ENCODE data around the gene ADGRV1. TPM values are rescaled to one million over a fixed set of nuclear protein-coding genes. Genes with fewer than 3 reads are reported as not detected.
"Not testable (repeated sequence)": the region's sequence is repeated elsewhere in the genome, so short reads cannot be mapped to it uniquely, and the experiment has no call there.

ADGRV1 gene
- polyA plus RNA-seq, 1 of the 3 experiments (the other 2 are of a cell fraction) = 0.23 TPM

DNA sequence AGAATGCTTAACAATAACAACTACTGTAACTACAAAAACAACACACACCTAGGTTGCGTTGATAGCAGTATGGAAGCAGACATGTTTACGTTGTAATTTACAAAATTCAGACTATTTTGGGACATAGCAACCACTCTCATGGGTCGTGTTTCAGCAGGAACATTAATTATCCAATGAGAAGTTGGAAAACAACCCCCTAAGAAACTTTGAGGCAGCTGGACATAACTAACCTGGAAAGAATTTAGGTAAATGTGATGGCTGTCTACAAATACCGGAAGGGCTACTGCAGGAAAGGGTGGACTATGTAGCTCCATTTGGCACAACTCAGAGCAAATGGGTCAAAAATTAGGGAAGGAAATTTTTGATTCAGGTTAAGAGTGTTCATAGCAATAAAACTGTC is 409.3 kb downstream of the ADGRV1 start (continued):
- TF ChIP-seq, protein P1, sequence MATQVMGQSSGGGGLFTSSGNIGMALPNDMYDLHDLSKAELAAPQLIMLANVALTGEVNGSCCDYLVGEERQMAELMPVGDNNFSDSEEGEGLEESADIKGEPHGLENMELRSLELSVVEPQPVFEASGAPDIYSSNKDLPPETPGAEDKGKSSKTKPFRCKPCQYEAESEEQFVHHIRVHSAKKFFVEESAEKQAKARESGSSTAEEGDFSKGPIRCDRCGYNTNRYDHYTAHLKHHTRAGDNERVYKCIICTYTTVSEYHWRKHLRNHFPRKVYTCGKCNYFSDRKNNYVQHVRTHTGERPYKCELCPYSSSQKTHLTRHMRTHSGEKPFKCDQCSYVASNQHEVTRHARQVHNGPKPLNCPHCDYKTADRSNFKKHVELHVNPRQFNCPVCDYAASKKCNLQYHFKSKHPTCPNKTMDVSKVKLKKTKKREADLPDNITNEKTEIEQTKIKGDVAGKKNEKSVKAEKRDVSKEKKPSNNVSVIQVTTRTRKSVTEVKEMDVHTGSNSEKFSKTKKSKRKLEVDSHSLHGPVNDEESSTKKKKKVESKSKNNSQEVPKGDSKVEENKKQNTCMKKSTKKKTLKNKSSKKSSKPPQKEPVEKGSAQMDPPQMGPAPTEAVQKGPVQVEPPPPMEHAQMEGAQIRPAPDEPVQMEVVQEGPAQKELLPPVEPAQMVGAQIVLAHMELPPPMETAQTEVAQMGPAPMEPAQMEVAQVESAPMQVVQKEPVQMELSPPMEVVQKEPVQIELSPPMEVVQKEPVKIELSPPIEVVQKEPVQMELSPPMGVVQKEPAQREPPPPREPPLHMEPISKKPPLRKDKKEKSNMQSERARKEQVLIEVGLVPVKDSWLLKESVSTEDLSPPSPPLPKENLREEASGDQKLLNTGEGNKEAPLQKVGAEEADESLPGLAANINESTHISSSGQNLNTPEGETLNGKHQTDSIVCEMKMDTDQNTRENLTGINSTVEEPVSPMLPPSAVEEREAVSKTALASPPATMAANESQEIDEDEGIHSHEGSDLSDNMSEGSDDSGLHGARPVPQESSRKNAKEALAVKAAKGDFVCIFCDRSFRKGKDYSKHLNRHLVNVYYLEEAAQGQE (IDR thresholded peaks at IDR 0.05; ENCODE audit: low read depth, low read length) = no peak
- TF ChIP-seq SMC3 (IDR thresholded peaks at IDR 0.05; ENCODE audit: low read depth, low read length) (no peak), RAD21 (IDR thresholded peaks at IDR 0.05; ENCODE audit: low read length) (no peak), TEAD4 (IDR thresholded peaks at IDR 0.05; ENCODE audit: borderline replicate concordance, insufficient read depth) (no peak), YY1 (IDR thresholded peaks at IDR 0.05; ENCODE audit: low read depth) (no peak), NRF1 (IDR thresholded peaks at IDR 0.05; ENCODE audit: low read depth, low read length) (no peak)

DNA sequence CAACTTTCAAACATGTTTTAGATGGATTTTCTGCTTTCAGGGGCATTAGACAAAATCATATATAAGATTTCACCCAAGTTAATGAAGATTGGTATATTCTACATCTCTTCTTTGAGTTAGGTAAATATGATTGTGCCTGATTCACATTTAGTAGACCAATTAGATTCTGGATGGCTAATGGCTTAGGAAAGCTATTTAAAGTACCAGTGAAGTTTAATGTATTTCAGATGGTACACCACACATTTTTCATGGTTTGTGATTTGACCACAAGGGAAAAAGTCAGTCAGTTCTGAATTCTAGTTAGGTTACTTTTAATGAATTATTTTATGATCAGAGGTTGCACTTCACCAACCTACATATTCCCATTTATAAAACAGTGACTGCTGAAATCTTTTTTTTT is 409.7 kb downstream of the ADGRV1 start:
- H3K27me3 ChIP-seq (ENCODE audit: insufficient read depth) = no peaks in the 10 kb centered on the region
- no peaks in the 10 kb centered on the region for H3K36me3 ChIP-seq (replicated peaks in 1 of 2; ENCODE audit: control insufficient read depth in 1 of 2, insufficient read depth in 2 of 2, low read length in 1 of 2)
- H3K9ac ChIP-seq = no peak overlapping the region
- no peak overlapping the region for H2AFZ ChIP-seq (ENCODE audit: low read depth)
- H3K79me2 ChIP-seq (ENCODE audit: insufficient read depth) = no peaks in the 10 kb centered on the region
- no peaks in the 10 kb centered on the region for H4K20me1 ChIP-seq (ENCODE audit: insufficient read depth)
- H3K4me3 ChIP-seq (ENCODE audit: low read depth in 2 of 2, low read length in 1 of 2) = no peak overlapping the region
- H3K4me2 ChIP-seq = no peak overlapping the region
- TF ChIP-seq FOXJ3 (CRISPR knock-in tag; IDR thresholded peaks at IDR 0.05) (no peak), EP300 (IDR thresholded peaks at IDR 0.05; ENCODE audit: borderline replicate concordance in 1 of 2, low read depth in 1 of 2, low read length in 1 of 2) (peak in 1 of 2 experiments; percentile 51; a peak in 1 of 4 replicates), RCOR1 (IDR thresholded peaks at IDR 0.05; ENCODE audit: low read length) (peak; percentile 14; the same call in 1 of the 2 replicates), TCF12 (IDR thresholded peaks at IDR 0.05) (peak; percentile 12; the same call in 1 of the 2 replicates)
- TF ChIP-seq, protein P2, sequence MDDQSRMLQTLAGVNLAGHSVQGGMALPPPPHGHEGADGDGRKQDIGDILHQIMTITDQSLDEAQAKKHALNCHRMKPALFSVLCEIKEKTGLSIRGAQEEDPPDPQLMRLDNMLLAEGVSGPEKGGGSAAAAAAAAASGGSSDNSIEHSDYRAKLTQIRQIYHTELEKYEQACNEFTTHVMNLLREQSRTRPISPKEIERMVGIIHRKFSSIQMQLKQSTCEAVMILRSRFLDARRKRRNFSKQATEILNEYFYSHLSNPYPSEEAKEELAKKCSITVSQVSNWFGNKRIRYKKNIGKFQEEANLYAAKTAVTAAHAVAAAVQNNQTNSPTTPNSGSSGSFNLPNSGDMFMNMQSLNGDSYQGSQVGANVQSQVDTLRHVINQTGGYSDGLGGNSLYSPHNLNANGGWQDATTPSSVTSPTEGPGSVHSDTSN (IDR thresholded peaks at IDR 0.05) = 0 out of 2 replicates have a peak, but pooled peaks have one; percentile 12
- peaks cover 0 to 11% of the 10 kb centered on the region in 2 experiments; a peak in 2 of 4 replicates for H3K4me1 ChIP-seq (ENCODE audit: control insufficient read depth in 1 of 2, insufficient read depth in 2 of 2, low read depth in 1 of 2, low read length in 1 of 2)
- ChIA-PET POLR2A (no interaction called here), CTCF (interaction anchor here (0.7 to 2.3 kb wide), 4 partner anchors 13 to 44 kb away, joined by 3 to 11 read pairs (median 5); no protein-coding TSS in a partner anchor)
- H3F3A ChIP-seq (replicated peaks; ENCODE audit: insufficient read depth) = no peaks in the 10 kb centered on the region
- no peaks in the 10 kb centered on the region for H3K9me2 ChIP-seq
- H3K27ac ChIP-seq (ENCODE audit: low read depth in 2 of 2, low read length in 1 of 2) = peak overlapping the region in 1 of 2 experiments; percentile 99; a peak in 2 of 4 replicates
- H3K9me3 ChIP-seq = no peaks in the 10 kb centered on the region
- peak; percentile 36 for DNase-seq

DNA sequence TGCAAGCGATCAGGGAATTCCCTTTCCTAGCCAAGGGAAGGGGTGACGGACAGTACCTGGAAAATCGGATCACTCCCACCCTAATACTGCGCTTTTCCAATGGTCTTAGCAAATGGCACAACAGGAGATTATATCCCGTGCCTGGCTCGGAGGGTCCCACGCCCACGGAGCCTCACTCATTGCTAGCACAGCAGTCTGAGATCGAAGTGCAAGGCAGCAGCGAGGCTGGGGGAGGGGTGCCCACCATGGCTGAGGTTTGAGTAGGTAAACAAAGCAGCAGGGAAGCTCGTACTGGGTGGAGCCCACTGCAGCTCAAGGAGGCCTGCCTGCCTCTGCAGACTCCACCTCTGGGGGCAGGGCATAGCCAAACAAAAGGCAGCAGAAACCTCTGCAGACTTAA is 411.3 kb downstream of the ADGRV1 start:
- H3K4me3 ChIP-seq (ENCODE audit: low read depth in 2 of 2, low read length in 1 of 2); H3K79me2 ChIP-seq (ENCODE audit: insufficient read depth); H3K36me3 ChIP-seq (replicated peaks in 1 of 2; ENCODE audit: control insufficient read depth in 1 of 2, insufficient read depth in 2 of 2, low read length in 1 of 2); H4K20me1 ChIP-seq (ENCODE audit: insufficient read depth); H3K9me3 ChIP-seq; H3K9me2 ChIP-seq; POLR2A ChIA-PET; DNase-seq; H2AFZ ChIP-seq (ENCODE audit: low read depth); H3K27ac ChIP-seq (ENCODE audit: low read depth in 2 of 2, low read length in 1 of 2); H3K9ac ChIP-seq; H3F3A ChIP-seq (replicated peaks; ENCODE audit: insufficient read depth); H3K27me3 ChIP-seq (ENCODE audit: insufficient read depth); H3K4me2 ChIP-seq: not testable (repeated sequence)
- CTCF ChIA-PET = interaction anchor here (1.1 kb wide), 1 partner anchor 37 kb away, joined by 3 read pairs; no protein-coding TSS in a partner anchor
- peaks cover 0 to 11% of the 10 kb centered on the region in 2 experiments; a peak in 2 of 4 replicates for H3K4me1 ChIP-seq (ENCODE audit: control insufficient read depth in 1 of 2, insufficient read depth in 2 of 2, low read depth in 1 of 2, low read length in 1 of 2)
- 69% methylated on average over 3 of the region's 11 CpGs for WGBS (ENCODE audit: low lambda C conversion rate)

Measured in SK-N-SH (cell line).